Sigmoid colon (tissue), 7 donors: ENCODE data around the gene TNFSF9. TPM values are rescaled to one million over a fixed set of nuclear protein-coding genes. Genes with fewer than 3 reads are reported as not detected.

Experiments
- DNase-seq: peaks from one replicate; pipeline ENCODE4 v3.0.0-alpha.2; 2019
- H3K27ac ChIP-seq, 4 donors: fragments of 200-600 bp; sonication (generic); one replicate each; pipeline ENCODE4 v1.5.1; 2016 to 2019; ENCODE audit warnings: mild to moderate bottlenecking in 1 of 4
- H3K27me3 ChIP-seq, 3 donors: fragments of 200-600 bp; sonication (generic); one replicate each; pipeline ENCODE4 v1.5.1; 2019; ENCODE audit warnings: mild to moderate bottlenecking in 1 of 3
- H3K36me3 ChIP-seq, 4 donors: fragments of 200-600 bp; sonication (generic); one replicate each; pipeline ENCODE4 v1.5.1; 2016 to 2019
- H3K4me1 ChIP-seq, 4 donors: fragments of 200-600 bp; sonication (generic); one replicate each; pipeline ENCODE4 v1.5.1; 2017 to 2019
- H3K4me3 ChIP-seq, 4 donors: fragments of 200-600 bp; sonication (generic); one replicate each; pipeline ENCODE4 v1.5.1; 2017 to 2019; ENCODE audit warnings: mild to moderate bottlenecking in 2 of 4, moderate library complexity in 1 of 4
- H3K9me3 ChIP-seq, 4 donors: fragments of 200-600 bp in 3 of 4; sonication (generic) in 3 of 4; one replicate each; pipeline versions ENCODE4 v1.5.1 to v1.6.1; 2013 to 2019
- EP300 ChIP-seq, 4 donors: sonication (generic); formaldehyde crosslinking; IDR thresholded peaks; one replicate each; pipeline ENCODE4 v1.6.1; 2017; ENCODE audit warnings: antibody characterized with exemption in 4 of 4
- POLR2A ChIP-seq, 2 donors: fragments of 450-650 bp; IDR thresholded peaks; one replicate each; pipeline ENCODE4 v1.6.1; 2016; ENCODE audit warnings: antibody characterized with exemption in 2 of 2, mild to moderate bottlenecking in 2 of 2, moderate library complexity in 2 of 2
- POLR2AphosphoS5 ChIP-seq, 4 donors: sonication (generic); formaldehyde crosslinking; IDR thresholded peaks; one replicate each; pipeline ENCODE4 v1.6.1; 2017; ENCODE audit warnings: antibody characterized with exemption in 4 of 4
- WGBS, 2 donors: extraction: QIAGEN DNeasy Blood & Tissue Kit; methylation state at CpG; one replicate each; pipeline ENCODE4 v1.1.7; 2013; 5-methylcytosine and 5-hydroxymethylcytosine counted together
- intact Hi-C: fragments of 100-400 bp; cut with DNase I; formaldehyde crosslinking; loops from one replicate; pipeline ENCODE4 v1.15.1; 2023
- polyA plus RNA-seq, 3 donors: library from polyadenylated mRNA; stranded (reverse); fragments of 200-250 nt; gene quantifications; one replicate each; pipeline ENCODE4 v1.2.3, GENCODE V29; 2013
- total RNA-seq, 4 donors: library from RNA; depleted of rRNA; stranded (reverse); fragments of >200 nt; gene quantifications; one replicate each; pipeline ENCODE4 v1.1.0, GENCODE V29; 2016
- TF ChIP-seq, protein P1 (sequence below), 4 experiments: fragments of 450-650 bp in 3 of 4; fragments of 200-600 bp in 1 of 4; IDR thresholded peaks; one replicate each; pipeline ENCODE4 v1.5.1; 2016 to 2019; ENCODE audit warnings: antibody characterized with exemption in 4 of 4, mild to moderate bottlenecking in 3 of 4, moderate library complexity in 2 of 4
- donor health status: healthy with polysubstance abuse.
- donor health status: Bipolar disorder and iron deficiency.
- donor health status: healthy.

TNFSF9 gene
- total and polyA plus RNA-seq, 7 donors = 0.16 to 4.2 (median 0.53) TPM; not detected in 1

- TF ChIP-seq POLR2AphosphoS5 (IDR thresholded peaks at IDR 0.05) = no peak
- no peak for TF ChIP-seq POLR2A (IDR thresholded peaks at IDR 0.05)
- TF ChIP-seq EP300 (IDR thresholded peaks at IDR 0.05) = no peak
- TF ChIP-seq, protein P1, sequence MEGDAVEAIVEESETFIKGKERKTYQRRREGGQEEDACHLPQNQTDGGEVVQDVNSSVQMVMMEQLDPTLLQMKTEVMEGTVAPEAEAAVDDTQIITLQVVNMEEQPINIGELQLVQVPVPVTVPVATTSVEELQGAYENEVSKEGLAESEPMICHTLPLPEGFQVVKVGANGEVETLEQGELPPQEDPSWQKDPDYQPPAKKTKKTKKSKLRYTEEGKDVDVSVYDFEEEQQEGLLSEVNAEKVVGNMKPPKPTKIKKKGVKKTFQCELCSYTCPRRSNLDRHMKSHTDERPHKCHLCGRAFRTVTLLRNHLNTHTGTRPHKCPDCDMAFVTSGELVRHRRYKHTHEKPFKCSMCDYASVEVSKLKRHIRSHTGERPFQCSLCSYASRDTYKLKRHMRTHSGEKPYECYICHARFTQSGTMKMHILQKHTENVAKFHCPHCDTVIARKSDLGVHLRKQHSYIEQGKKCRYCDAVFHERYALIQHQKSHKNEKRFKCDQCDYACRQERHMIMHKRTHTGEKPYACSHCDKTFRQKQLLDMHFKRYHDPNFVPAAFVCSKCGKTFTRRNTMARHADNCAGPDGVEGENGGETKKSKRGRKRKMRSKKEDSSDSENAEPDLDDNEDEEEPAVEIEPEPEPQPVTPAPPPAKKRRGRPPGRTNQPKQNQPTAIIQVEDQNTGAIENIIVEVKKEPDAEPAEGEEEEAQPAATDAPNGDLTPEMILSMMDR (IDR thresholded peaks at IDR 0.05) = no peak
- Histone ChIP-seq H3K27ac (no peak overlapping the region), H3K4me3 (no peak overlapping the region), H3K4me1 (peaks cover 0 to 3% (median 2%) of the 10 kb centered on the region in 4 donors), H3K9me3 (no peaks in the 10 kb centered on the region), H3K27me3 (peaks cover 0 to 5% (median 0%) of the 10 kb centered on the region in 3 donors), H3K36me3 (no peaks in the 10 kb centered on the region)
- DNase-seq = no peak
- 57% methylated on average over 20 of the region's 20 CpGs for WGBS, 2 donors
- intact Hi-C loops = no loop called here
These were observed 8.8 kb upstream of the TNFSF9 start for GRCh38 chr19:6521718-6522646.

- intact Hi-C loops = no loop called here
- 77 to 80% methylated on average over 6 of the region's 6 CpGs for WGBS, 2 donors
- H3K9me3 ChIP-seq = no peaks in the 10 kb centered on the region
- no peaks in the 10 kb centered on the region for H3K4me1 ChIP-seq
- DNase-seq = no peak
- H3K27me3 ChIP-seq = peaks cover 0 to 5% (median 0%) of the 10 kb centered on the region in 3 donors
- no peak for TF ChIP-seq EP300 (IDR thresholded peaks at IDR 0.05)
- no peak for TF ChIP-seq POLR2AphosphoS5 (IDR thresholded peaks at IDR 0.05)
- no peak for TF ChIP-seq POLR2A (IDR thresholded peaks at IDR 0.05)
- TF ChIP-seq, protein P1 (IDR thresholded peaks at IDR 0.05) = no peak
- H3K36me3 ChIP-seq = no peaks in the 10 kb centered on the region
- H3K27ac ChIP-seq = no peak overlapping the region
- no peak overlapping the region for H3K4me3 ChIP-seq
These were observed 8.1 kb upstream of the TNFSF9 start for GRCh38 chr19:6522712-6523111.

DNA sequence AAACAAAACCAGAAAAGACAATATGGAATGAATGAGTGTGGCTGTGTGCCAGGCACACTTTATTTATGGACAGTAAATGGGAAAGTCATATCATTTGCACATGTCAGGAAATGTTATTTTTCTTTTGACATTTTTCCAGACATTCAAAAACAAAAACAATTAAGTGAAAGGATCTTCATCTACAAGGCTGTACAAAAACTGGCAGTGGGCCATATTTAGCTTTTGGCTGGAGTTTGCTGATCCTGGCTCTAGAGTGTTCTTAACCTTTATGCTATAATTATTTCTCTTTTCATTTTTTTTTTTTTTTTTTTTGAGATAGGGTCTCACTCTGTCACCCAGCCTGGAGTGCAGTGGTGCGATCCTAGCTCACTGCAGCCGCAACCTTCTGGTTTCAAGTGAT lies 6.5 kb upstream of the TNFSF9 start:
- H3K4me3 ChIP-seq = no peak overlapping the region
- H3K27ac ChIP-seq = no peak overlapping the region
- peaks cover 0 to 13% (median 0%) of the 10 kb centered on the region in 4 donors for H3K4me1 ChIP-seq
- no peaks in the 10 kb centered on the region for H3K9me3 ChIP-seq
- no peak for TF ChIP-seq POLR2AphosphoS5 (IDR thresholded peaks at IDR 0.05)
- no peak for TF ChIP-seq EP300 (IDR thresholded peaks at IDR 0.05)
- no peak for TF ChIP-seq POLR2A (IDR thresholded peaks at IDR 0.05)
- TF ChIP-seq, protein P1 (IDR thresholded peaks at IDR 0.05) = no peak
- no peak for DNase-seq
- WGBS, 2 donors = 89 to 94% methylated on average over 2 of the region's 2 CpGs
- peaks cover 0 to 5% (median 0%) of the 10 kb centered on the region in 3 donors for H3K27me3 ChIP-seq
- H3K36me3 ChIP-seq = no peaks in the 10 kb centered on the region
- intact Hi-C loops = no loop called here

GRCh38 chr19:6527893-6528543 lies 2.8 kb upstream of the TNFSF9 start:
- Histone ChIP-seq H3K4me1 (peaks cover 0 to 38% (median 10%) of the 10 kb centered on the region in 4 donors), H3K9me3 (no peaks in the 10 kb centered on the region), H3K4me3 (no peak overlapping the region), H3K36me3 (no peaks in the 10 kb centered on the region), H3K27me3 (peaks cover 8 to 18% (median 17%) of the 10 kb centered on the region in 3 donors), H3K27ac (no peak overlapping the region)
- intact Hi-C loops = no loop called here
- DNase-seq = no peak
- TF ChIP-seq, protein P1 (IDR thresholded peaks at IDR 0.05) = no peak
- no peak for TF ChIP-seq POLR2A (IDR thresholded peaks at IDR 0.05)
- TF ChIP-seq EP300 (IDR thresholded peaks at IDR 0.05) = no peak
- TF ChIP-seq POLR2AphosphoS5 (IDR thresholded peaks at IDR 0.05) = no peak
- WGBS, 2 donors = 77 to 85% methylated on average over 17 of the region's 17 CpGs
